Astrocyte of the cerebellum (primary cell): ENCODE data around the gene TRDMT1.

Experiments used
- DNase-seq: peaks from one replicate; pipeline ENCODE4 v3.0.0-alpha.2; 2011; ENCODE audit warnings: low read depth
- H3K4me3 ChIP-seq: 2 replicates; pipeline ENCODE4 v1.5.1; 2011; ENCODE audit warnings: mild to moderate bottlenecking, low read depth, low read length, moderate library complexity
- in situ Hi-C: cut with HindIII; loops from 2 replicates; pipeline ENCODE4 v1.10.0; 2017; ENCODE audit warnings: low sequenced_read_pairs
- TF ChIP-seq, protein P1 (sequence below): IDR thresholded peaks from 2 replicates; pipeline ENCODE4 v1.5.1; 2012; ENCODE audit warnings: low read length, low read depth, moderate library complexity, mild to moderate bottlenecking; ENCODE audit errors: missing control alignments

The TRDMT1 gene

DNA sequence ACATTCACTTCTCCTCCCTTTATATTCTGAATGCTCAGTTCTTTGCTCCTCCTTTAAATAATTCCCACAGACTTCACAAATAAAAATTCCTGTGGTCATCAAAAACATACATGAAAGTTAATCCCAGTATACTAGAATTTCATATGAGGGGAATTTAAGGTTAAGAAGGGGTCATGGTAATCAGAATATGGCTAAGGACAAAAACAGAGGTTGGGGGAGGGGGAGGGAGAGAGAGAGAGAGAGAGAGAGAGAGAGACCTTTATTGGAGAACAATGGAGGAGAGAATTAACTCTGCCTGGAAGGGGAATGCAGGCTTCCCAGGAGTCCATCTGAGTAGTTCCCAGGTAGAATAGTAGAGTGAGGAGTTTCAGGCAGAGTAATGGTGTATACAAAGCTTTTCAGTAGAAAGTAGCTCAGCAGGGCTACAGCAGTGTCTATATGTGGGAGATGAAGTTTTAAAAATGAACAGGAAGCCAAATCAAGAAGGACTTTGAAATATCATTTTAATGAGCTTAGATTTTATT is 66.7 kb downstream of the TRDMT1 start:
- TF ChIP-seq, protein P1, sequence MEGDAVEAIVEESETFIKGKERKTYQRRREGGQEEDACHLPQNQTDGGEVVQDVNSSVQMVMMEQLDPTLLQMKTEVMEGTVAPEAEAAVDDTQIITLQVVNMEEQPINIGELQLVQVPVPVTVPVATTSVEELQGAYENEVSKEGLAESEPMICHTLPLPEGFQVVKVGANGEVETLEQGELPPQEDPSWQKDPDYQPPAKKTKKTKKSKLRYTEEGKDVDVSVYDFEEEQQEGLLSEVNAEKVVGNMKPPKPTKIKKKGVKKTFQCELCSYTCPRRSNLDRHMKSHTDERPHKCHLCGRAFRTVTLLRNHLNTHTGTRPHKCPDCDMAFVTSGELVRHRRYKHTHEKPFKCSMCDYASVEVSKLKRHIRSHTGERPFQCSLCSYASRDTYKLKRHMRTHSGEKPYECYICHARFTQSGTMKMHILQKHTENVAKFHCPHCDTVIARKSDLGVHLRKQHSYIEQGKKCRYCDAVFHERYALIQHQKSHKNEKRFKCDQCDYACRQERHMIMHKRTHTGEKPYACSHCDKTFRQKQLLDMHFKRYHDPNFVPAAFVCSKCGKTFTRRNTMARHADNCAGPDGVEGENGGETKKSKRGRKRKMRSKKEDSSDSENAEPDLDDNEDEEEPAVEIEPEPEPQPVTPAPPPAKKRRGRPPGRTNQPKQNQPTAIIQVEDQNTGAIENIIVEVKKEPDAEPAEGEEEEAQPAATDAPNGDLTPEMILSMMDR, result no peak
- in situ Hi-C loops, result loop anchor here (25.0 kb wide), 1 partner anchor 122 kb away; no protein-coding TSS in a partner anchor
- no peak overlapping the region for H3K4me3 ChIP-seq
- no peak for DNase-seq

DNA sequence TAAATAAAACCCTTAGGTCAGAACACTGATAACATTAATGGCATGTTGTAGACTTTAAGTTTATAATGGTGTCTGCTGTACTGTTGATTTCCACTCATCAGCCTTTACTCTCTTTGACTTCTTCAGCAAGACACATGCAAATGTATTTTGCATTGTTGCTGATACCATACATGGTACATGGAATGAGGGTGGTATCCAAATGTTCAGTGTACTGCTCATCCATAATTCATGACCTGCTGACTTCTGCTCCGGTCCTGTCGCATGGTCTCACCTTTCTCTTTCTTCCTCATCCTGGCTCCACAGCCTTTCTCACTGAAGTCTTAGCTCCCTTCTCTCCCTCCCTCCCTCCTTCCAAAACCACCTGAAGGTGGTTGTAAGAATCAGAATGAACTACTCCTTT is 67.2 kb downstream of the TRDMT1 start:
- TF ChIP-seq, protein P1, result no peak
- in situ Hi-C loops, result loop anchor here (25.0 kb wide), 1 partner anchor 122 kb away; no protein-coding TSS in a partner anchor
- H3K4me3 ChIP-seq, result no peak overlapping the region
- DNase-seq, result no peak

DNA sequence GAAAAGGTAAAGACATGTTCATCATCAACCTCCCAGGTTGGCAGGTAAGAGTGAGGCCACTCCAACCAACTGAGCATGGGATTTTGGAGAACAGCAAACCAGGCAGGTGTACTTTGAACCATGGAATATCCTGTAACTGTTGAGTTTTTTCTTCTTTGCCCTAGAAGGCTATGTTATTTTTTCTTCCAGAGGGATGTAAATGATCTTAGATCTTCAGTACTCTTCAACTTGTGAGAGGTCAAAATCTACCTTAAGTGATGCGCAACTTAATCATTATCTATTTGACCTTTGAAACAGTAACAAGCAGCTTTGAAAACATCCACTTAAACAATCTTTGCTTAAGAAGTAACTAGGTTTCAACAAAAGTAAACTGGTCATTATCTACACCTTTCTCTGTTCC is 71.7 kb downstream of the TRDMT1 start, which contains the start of gene CUBN:
TSS of gene CUBN (minus strand) at position 71 of the 400 bp plus-strand sequence. CDS start at position 25, 46 bp downstream.
- TF ChIP-seq, protein P1, result no peak
- DNase-seq, result no peak
- in situ Hi-C loops, result loop anchor here (25.0 kb wide), 1 partner anchor 117 kb away; no protein-coding TSS in a partner anchor

DNA sequence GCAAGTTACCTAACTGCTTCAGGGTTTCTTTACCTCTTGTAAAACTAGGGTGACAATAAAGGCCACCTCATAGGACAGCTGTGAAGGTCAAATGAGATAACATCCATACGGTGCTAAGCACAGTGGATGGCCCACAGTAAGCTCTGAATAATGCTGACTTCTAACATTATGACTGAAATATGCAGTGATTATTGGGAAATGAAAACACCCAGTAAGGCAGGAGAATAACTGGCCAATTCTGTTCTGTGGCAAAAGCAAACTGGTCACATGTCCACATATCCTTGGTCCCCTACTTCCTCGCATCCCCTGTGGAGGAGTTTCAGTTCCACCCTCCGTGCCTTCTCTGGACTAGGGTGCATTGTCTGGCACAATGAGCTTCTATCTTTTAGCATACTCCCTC is 73.2 kb downstream of the TRDMT1 start:
- H3K4me3 ChIP-seq, result no peak overlapping the region

More for the DNA sequence above, 71.7 kb downstream of the TRDMT1 start, which contains the start of gene CUBN:
- no peak within 1 kb of the TSS for H3K4me3 ChIP-seq

DNA sequence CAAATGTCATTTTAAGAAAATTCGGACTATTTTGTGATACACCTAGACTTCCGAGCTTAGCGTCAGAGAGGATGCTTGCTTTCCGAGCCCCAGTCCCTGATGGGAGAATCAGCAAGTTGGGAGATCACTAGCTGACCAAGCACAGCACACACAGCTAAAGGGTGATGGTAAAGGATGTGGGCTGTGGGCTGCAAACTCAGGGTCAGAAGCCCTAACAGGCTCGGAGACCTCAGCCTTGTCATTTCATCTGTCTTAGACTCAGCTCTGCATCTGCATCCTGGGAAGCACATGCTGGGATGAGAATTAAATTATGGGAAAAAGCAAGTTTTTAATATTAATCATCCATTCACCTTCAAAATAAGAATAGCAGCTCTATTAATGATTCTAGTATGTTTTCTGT is 75.1 kb downstream of the TRDMT1 start:
- TF ChIP-seq, protein P1, result no peak
- DNase-seq, result no peak
- H3K4me3 ChIP-seq, result no peak overlapping the region
- in situ Hi-C loops, result loop anchor here (25.0 kb wide), 1 partner anchor 114 kb away; no protein-coding TSS in a partner anchor

More for the DNA sequence above, 73.2 kb downstream of the TRDMT1 start:
- in situ Hi-C loops, result loop anchor here (25.0 kb wide), 1 partner anchor 116 kb away; no protein-coding TSS in a partner anchor
- TF ChIP-seq, protein P1, result no peak
- DNase-seq, result no peak

DNA sequence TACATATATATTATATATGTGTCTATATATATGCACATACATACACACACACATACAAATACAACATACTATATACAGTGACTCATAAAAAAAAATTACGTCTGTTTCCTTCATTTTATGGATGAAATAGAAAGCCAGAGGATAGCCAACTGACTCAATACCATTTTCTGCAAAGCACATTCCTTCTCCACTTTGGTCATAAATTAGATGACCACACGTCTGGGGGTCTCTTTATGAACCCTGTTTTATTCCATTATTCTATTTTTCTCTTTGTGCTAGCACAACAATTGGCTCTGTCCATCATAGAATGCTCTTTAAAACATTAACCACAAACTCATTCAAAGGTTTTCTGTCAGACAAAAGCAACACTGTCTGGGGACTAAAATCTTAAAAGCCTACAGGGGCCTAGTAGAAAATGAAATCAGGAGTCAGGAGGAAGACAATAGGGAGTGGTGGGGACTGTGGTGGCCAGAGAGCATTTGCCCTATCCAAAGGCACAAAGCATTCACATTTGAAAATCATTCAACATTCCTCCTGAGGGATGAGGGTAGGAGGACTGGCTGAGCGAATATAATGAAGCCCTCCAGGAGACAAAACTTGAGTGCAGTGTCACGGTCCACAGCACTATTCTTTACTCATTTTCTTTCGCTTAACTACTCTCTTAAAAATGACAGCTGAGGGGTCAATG is 76.1 kb downstream of the TRDMT1 start:
- TF ChIP-seq, protein P1, result no peak
- H3K4me3 ChIP-seq, result no peak overlapping the region
- in situ Hi-C loops, result loop anchor here (25.0 kb wide), 1 partner anchor 113 kb away; no protein-coding TSS in a partner anchor
- DNase-seq, result peak; percentile 46
